NCI-H748 (cell line): Measurements from ENCODE around the gene ATP10A.

ENCODE experiments used
- DNase-seq: peaks from one replicate; lab custom pipeline; 2025; ENCODE audit not compliant: unreplicated experiment; lab: John Stamatoyannopoulos, UW

ATP10A gene

GRCh38 chr15:25742776-25743547, 120.2 kb downstream of the ATP10A start:
- DNase-seq = no peak

GRCh38 chr15:25742041-25742730, 120.9 kb downstream of the ATP10A start:
- DNase-seq = peak; percentile 46

- no peak for DNase-seq
These were observed 121.9 kb downstream of the ATP10A start for GRCh38 chr15:25741256-25741580.

- no peak for DNase-seq
These were observed 122.5 kb downstream of the ATP10A start for GRCh38 chr15:25740383-25741255.

GRCh38 chr15:25739687-25740121, 123.4 kb downstream of the ATP10A start:
- peak; percentile 72 for DNase-seq

- peak; percentile 35 for DNase-seq
These were observed 124.8 kb downstream of the ATP10A start for GRCh38 chr15:25738171-25738965.

GRCh38 chr15:25737218-25737643, 125.9 kb downstream of the ATP10A start:
- no peak for DNase-seq

- no peak for DNase-seq
These were observed 126.7 kb downstream of the ATP10A start for GRCh38 chr15:25736461-25736860.

- DNase-seq = no peak
These were observed 127.4 kb downstream of the ATP10A start for GRCh38 chr15:25735550-25736384.

GRCh38 chr15:25734680-25735355, 128.3 kb downstream of the ATP10A start:
- DNase-seq = no peak

GRCh38 chr15:25733856-25734679, 129.1 kb downstream of the ATP10A start:
- peak; percentile 5 for DNase-seq

GRCh38 chr15:25733036-25733855, 129.9 kb downstream of the ATP10A start:
- DNase-seq = no peak

- DNase-seq = no peak
These were observed 130.9 kb downstream of the ATP10A start for GRCh38 chr15:25732191-25732590.

GRCh38 chr15:25731411-25731810, 131.7 kb downstream of the ATP10A start:
- DNase-seq = no peak

GRCh38 chr15:25730918-25731317, 132.2 kb downstream of the ATP10A start:
- no peak for DNase-seq

GRCh38 chr15:25728816-25729215, 134.3 kb downstream of the ATP10A start:
- no peak for DNase-seq

GRCh38 chr15:25727867-25728600, 135.1 kb downstream of the ATP10A start:
- DNase-seq = no peak
